PC-3 (cell line): Measurements from ENCODE around the gene INTS3.

Experiments
- CTCF ChIP-seq: fragments of 300-600 bp; sonication (generic); conservative IDR thresholded peaks from 2 replicates; pipeline ENCODE4 v1.5.1; 2017; ENCODE audit warnings: antibody characterized with exemption, low read depth, mild to moderate bottlenecking, low read length
- EZH2phosphoT487 ChIP-seq: fragments of 300-600 bp; sonication (generic); IDR thresholded peaks from 2 replicates; pipeline ENCODE4 v1.6.1; 2018; ENCODE audit warnings: mild to moderate bottlenecking, antibody characterized with exemption, low read length, borderline replicate concordance

- TF ChIP-seq CTCF (no peak), EZH2phosphoT487 (no peak)
Measured at GRCh38 chr1:153773096-153773921, 45.5 kb downstream of the INTS3 start.
